Measurements from ENCODE around the gene EXOC2. TPM values are rescaled to one million over a fixed set of nuclear protein-coding genes. Genes with fewer than 3 reads are reported as not detected.

The EXOC2 gene
- total RNA-seq, 4 donors from 2014 or later: 7.6 to 22.5 (median 20.2) TPM

GRCh38 chr6:445571-446417 is 247.1 kb downstream of the EXOC2 start:
- WGBS, 2 donors (ENCODE audit: low coverage in 1 of 2): 76% methylated on average over 11 of the region's 11 CpGs; no CpG with 5 or more reads in 1 of the 2 donors
- no peaks in the 10 kb centered on the region for H3K36me3 ChIP-seq
- intact Hi-C loops (cut with DNase I; ENCODE audit: low total_unique reads) (no loop called here), in situ Hi-C loops (cut with MboI; ENCODE audit: low pct_ligation_motif_present in 1 of 4, low pct_unique_long_range_greater_than_20kb in 1 of 4, low sequenced_read_pairs in 3 of 4) (no loop called here)
- H3K4me1 ChIP-seq: no peaks in the 10 kb centered on the region
- no peaks in the 10 kb centered on the region for H3K27me3 ChIP-seq
- no peak overlapping the region for H3K27ac ChIP-seq
- TF ChIP-seq POLR2AphosphoS5 (IDR thresholded peaks at IDR 0.05): no peak
- H3K9me3 ChIP-seq: no peaks in the 10 kb centered on the region
- no peak overlapping the region for H3K4me3 ChIP-seq
- no peak for DNase-seq

DNA sequence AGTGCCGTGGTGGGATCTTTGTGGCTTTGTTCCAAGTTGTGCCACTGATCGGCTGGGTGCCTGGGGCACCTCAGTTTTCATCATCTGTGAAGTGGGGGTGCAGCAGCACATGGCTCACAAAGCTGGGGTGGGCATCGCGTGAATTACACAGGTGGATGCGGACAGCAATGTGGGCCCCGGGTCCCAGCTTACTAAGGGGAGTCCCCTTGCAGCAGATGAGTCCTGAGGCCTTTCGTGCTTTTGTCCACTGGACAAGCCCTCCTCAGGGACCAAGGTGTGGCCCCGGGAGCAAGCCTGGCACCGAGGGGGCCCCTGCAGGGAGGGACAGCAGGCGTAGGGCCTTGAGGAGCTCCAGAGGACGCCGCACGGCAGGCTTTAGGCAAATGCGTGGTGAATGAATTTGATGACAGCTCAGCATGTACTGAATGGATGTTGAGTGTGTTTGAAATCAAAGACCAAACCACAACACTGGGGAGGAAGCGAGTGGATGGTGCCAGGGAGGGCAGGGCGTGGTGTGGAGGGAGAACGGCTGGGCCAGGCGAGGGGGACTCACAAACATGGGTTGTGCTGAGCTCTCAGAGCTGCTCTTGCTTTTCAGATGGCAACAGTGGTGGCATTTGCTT is 248.2 kb downstream of the EXOC2 start:
- WGBS, 2 donors (ENCODE audit: low coverage in 1 of 2): 34 to 83% methylated on average over 4 to 18 of the region's 18 CpGs
- Histone ChIP-seq H3K4me1 (no peaks in the 10 kb centered on the region), H3K27me3 (no peaks in the 10 kb centered on the region), H3K27ac (no peak overlapping the region), H3K36me3 (no peaks in the 10 kb centered on the region), H3K9me3 (no peaks in the 10 kb centered on the region), H3K4me3 (no peak overlapping the region)
- in situ Hi-C loops (cut with MboI; ENCODE audit: low pct_ligation_motif_present in 1 of 4, low pct_unique_long_range_greater_than_20kb in 1 of 4, low sequenced_read_pairs in 3 of 4): no loop called here
- no peak for DNase-seq
- TF ChIP-seq EP300 (IDR thresholded peaks at IDR 0.05; ENCODE audit: low read depth) (no peak), POLR2A (IDR thresholded peaks at IDR 0.05) (no peak), POLR2AphosphoS5 (IDR thresholded peaks at IDR 0.05) (no peak), CTCF (IDR thresholded peaks at IDR 0.05) (no peak)
- intact Hi-C loops (cut with DNase I; ENCODE audit: low total_unique reads): no loop called here

GRCh38 chr6:443621-444159 is 249.2 kb downstream of the EXOC2 start:
- no peaks in the 10 kb centered on the region for H3K36me3 ChIP-seq
- DNase-seq: no peak
- no peak overlapping the region for H3K27ac ChIP-seq
- intact Hi-C loops (cut with DNase I; ENCODE audit: low total_unique reads): no loop called here
- H3K4me3 ChIP-seq: no peak overlapping the region
- no peaks in the 10 kb centered on the region for H3K4me1 ChIP-seq
- no peaks in the 10 kb centered on the region for H3K27me3 ChIP-seq
- WGBS, 2 donors (ENCODE audit: low coverage in 1 of 2): 63% methylated on average over 19 of the region's 19 CpGs; no CpG with 5 or more reads in 1 of the 2 donors
- H3K9me3 ChIP-seq: no peaks in the 10 kb centered on the region
- no peak for TF ChIP-seq CTCF (IDR thresholded peaks at IDR 0.05)
- no peak for TF ChIP-seq EP300 (IDR thresholded peaks at IDR 0.05; ENCODE audit: low read depth)
- TF ChIP-seq POLR2AphosphoS5 (IDR thresholded peaks at IDR 0.05): no peak
- no peak for TF ChIP-seq POLR2A (IDR thresholded peaks at IDR 0.05)
- in situ Hi-C loops (cut with MboI; ENCODE audit: low pct_ligation_motif_present in 1 of 4, low pct_unique_long_range_greater_than_20kb in 1 of 4, low sequenced_read_pairs in 3 of 4): no loop called here

DNA sequence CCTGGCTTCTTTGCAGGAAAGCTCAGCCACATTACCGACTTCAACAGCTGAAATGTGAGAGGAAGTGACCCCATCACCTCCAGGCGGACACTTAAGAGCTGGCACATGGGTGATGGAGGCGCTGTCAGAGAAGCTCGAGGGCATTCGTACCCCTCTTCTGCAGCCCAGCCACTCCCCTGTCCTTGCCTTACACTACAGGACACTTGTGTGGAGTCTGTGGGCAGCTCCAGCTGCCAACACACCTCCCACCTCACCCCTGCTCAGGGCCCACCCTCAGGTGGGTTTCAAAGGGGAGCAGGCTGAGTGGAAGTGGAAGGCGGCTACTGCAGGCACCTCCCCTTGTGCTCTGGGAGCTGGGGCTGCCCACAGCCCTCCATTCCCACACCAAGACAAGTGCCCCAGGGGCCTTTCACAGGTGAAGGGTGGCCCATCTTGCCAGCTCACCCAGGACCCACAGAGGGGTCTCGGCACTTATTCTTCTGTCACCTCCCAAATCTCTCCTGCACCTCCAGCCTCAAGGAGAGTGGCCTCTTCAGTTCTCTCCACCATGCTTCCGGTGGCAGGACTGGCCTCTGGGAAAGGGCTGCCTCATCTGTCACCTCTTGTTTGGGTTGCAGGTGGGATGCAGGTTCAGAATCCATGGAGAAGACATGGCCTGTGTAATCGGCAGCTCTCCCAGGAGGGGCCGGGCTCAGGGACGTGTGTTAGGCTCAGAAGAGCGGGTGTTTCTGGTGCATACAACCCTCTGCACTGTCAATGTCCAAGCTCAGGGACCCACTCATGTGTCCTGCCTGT is 251.6 kb downstream of the EXOC2 start:
- WGBS, 2 donors (ENCODE audit: low coverage in 1 of 2): 88% methylated on average over 12 of the region's 12 CpGs; no CpG with 5 or more reads in 1 of the 2 donors

More for the DNA sequence above, 251.6 kb downstream of the EXOC2 start:
- TF ChIP-seq POLR2AphosphoS5 (IDR thresholded peaks at IDR 0.05) (no peak), EP300 (IDR thresholded peaks at IDR 0.05; ENCODE audit: low read depth) (no peak), CTCF (IDR thresholded peaks at IDR 0.05) (no peak), POLR2A (IDR thresholded peaks at IDR 0.05) (no peak)
- Histone ChIP-seq H3K4me1 (no peaks in the 10 kb centered on the region), H3K9me3 (no peaks in the 10 kb centered on the region), H3K4me3 (no peak overlapping the region), H3K27me3 (no peaks in the 10 kb centered on the region), H3K36me3 (no peaks in the 10 kb centered on the region), H3K27ac (no peak overlapping the region)
- intact Hi-C loops (cut with DNase I; ENCODE audit: low total_unique reads): no loop called here
- DNase-seq: no peak
- in situ Hi-C loops (cut with MboI; ENCODE audit: low pct_ligation_motif_present in 1 of 4, low pct_unique_long_range_greater_than_20kb in 1 of 4, low sequenced_read_pairs in 3 of 4): no loop called here

Data from transverse colon (tissue), 4 donors.